CD8-positive, alpha-beta memory T cell (primary cell): Measurements from ENCODE around the gene ARVCF. TPM values are rescaled to one million over a fixed set of nuclear protein-coding genes. Genes with fewer than 3 reads are reported as not detected.

Source experiments
- CTCF ChIA-PET: fragments of 350-600 bp; sonication (Branson Sonifier 250); formaldehyde crosslinking; loops from one replicate; lab custom pipeline; 2021; ENCODE audit warnings: antibody characterized with exemption; lab: Charles Lee
- POLR2A ChIA-PET: fragments of 350-600 bp; sonication (Branson Sonifier 250); formaldehyde crosslinking; loops from one replicate; lab custom pipeline; 2021; ENCODE audit warnings: antibody characterized with exemption; lab: Charles Lee
- DNase-seq, 5 donors: peaks; one replicate each; pipeline versions ENCODE4 v3.0.0 to v3.0.0-alpha.2; 2020 to 2022; ENCODE audit warnings: mixed read lengths in 1 of 5
- H3K27ac ChIP-seq: one replicate; pipeline ENCODE4 v1.7.0; 2013; ENCODE audit warnings: low read depth, mild to moderate bottlenecking, low read length, moderate library complexity
- H3K27me3 ChIP-seq: 2 replicates; pipeline ENCODE4 v1.7.0; 2013; ENCODE audit warnings: low read length, mild to moderate bottlenecking; ENCODE audit not compliant: insufficient read depth, poor library complexity, severe bottlenecking
- H3K36me3 ChIP-seq: 2 replicates; pipeline ENCODE4 v1.7.0; 2013; ENCODE audit warnings: mild to moderate bottlenecking, low read length, moderate library complexity; ENCODE audit not compliant: insufficient read depth
- H3K4me1 ChIP-seq: 2 replicates; pipeline ENCODE4 v1.7.0; 2013; ENCODE audit warnings: mild to moderate bottlenecking, low read length, moderate library complexity; ENCODE audit not compliant: insufficient read depth
- H3K4me3 ChIP-seq: 2 replicates; pipeline ENCODE4 v1.7.0; 2013; ENCODE audit warnings: mild to moderate bottlenecking, low read length
- H3K9me3 ChIP-seq: 2 replicates; pipeline ENCODE4 v1.7.0; 2013; ENCODE audit warnings: mild to moderate bottlenecking, low read length
- H3K27ac Mint-ChIP-seq, 8 donors: one replicate each; pipeline ENCODE4 v1.8.0; 2020 to 2021; ENCODE audit warnings: mixed read lengths in 8 of 8, mild to moderate bottlenecking in 6 of 8, inconsistent platforms in 3 of 8, moderate library complexity in 3 of 8
- H3K27me3 Mint-ChIP-seq, 2 donors: one replicate each; pipeline ENCODE4 v1.8.0; 2020 to 2021; ENCODE audit warnings: mixed read lengths in 2 of 2, mild to moderate bottlenecking in 1 of 2, moderate library complexity in 1 of 2
- H3K36me3 Mint-ChIP-seq, 3 donors: one replicate each; pipeline ENCODE4 v1.8.0; 2020 to 2021; ENCODE audit warnings: mixed read lengths in 3 of 3, inconsistent platforms in 1 of 3, mild to moderate bottlenecking in 1 of 3
- H3K4me1 Mint-ChIP-seq, 3 donors: one replicate each; pipeline ENCODE4 v1.8.0; 2020 to 2021; ENCODE audit warnings: mixed read lengths in 3 of 3, inconsistent platforms in 1 of 3, mild to moderate bottlenecking in 1 of 3
- H3K4me3 Mint-ChIP-seq, 7 donors: one replicate each; pipeline ENCODE4 v1.8.0; 2020 to 2021; ENCODE audit warnings: mixed read lengths in 7 of 7, mild to moderate bottlenecking in 6 of 7, moderate library complexity in 4 of 7, inconsistent platforms in 2 of 7
- H3K9me3 Mint-ChIP-seq, 5 donors: one replicate each; pipeline ENCODE4 v1.8.0; 2020 to 2022; ENCODE audit warnings: mixed read lengths in 5 of 5, mild to moderate bottlenecking in 3 of 5, moderate library complexity in 2 of 5, inconsistent platforms in 1 of 5
- polyA plus RNA-seq: library from polyadenylated mRNA; unstranded; fragments of 300-500 nt; fragmentation: Illumina TruSeq; gene quantifications from one replicate; pipeline ENCODE4 v1.2.3, GENCODE V29; 2021
- total RNA-seq, 2 experiments: library from RNA; stranded (reverse); gene quantifications; one replicate each; pipeline ENCODE4 v1.2.3, GENCODE V29; 2021

The ARVCF gene
- total and polyA plus RNA-seq, 3 experiments from 2014 or later = 0.92 to 1.8 (median 1.4) TPM

DNA sequence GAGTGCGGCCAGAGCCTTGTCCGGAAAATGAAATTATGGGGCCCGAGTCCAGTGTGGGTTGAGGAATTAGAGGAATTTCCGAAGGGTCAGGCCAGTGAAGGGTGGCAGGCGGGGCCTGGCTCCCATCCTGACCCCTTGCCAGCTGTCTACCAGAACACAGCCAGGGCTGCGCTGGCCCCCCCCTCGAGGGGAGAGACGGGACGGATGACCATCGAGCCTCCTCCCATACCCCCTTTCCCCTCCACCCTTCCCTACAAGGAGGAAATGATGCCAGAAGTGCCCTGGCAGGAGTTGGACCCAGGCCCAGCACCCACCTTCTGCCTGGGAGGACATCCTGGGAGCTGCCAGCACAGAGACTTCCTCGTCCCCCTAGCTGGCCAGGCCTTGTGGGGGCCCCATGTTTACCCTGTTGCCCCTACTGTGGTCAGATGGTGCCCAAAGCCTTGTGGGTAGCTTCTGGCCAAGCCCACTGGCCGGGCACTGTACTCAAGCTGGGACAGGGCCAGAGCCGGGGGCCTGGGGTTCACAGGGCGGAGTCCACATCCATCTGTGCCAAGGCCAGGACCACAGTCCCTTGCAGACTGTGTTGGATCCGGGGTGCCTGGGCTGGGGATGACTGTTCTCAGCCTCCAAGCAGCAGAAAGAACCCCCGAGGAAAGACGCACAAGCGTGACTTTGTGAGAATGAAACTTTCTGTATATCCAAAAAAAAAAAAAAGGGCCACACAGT is 20.8 kb downstream of the ARVCF start:
- no peaks in the 10 kb centered on the region for H3K36me3 ChIP-seq
- H3K27ac ChIP-seq = no peak overlapping the region
- Mint-ChIP-seq H3K36me3 (no peaks in the 10 kb centered on the region), H3K27me3 (peaks cover under 1 to 7% of the 10 kb centered on the region in 2 donors), H3K4me1 (no peaks in the 10 kb centered on the region), H3K9me3 (no peaks in the 10 kb centered on the region), H3K4me3 (no peak overlapping the region), H3K27ac (no peak overlapping the region)
- POLR2A ChIA-PET = no interaction called here
- H3K27me3 ChIP-seq = no peaks in the 10 kb centered on the region
- CTCF ChIA-PET = no interaction called here
- no peak for DNase-seq
- no peaks in the 10 kb centered on the region for H3K9me3 ChIP-seq
- H3K4me3 ChIP-seq = no peak overlapping the region
- no peaks in the 10 kb centered on the region for H3K4me1 ChIP-seq

DNA sequence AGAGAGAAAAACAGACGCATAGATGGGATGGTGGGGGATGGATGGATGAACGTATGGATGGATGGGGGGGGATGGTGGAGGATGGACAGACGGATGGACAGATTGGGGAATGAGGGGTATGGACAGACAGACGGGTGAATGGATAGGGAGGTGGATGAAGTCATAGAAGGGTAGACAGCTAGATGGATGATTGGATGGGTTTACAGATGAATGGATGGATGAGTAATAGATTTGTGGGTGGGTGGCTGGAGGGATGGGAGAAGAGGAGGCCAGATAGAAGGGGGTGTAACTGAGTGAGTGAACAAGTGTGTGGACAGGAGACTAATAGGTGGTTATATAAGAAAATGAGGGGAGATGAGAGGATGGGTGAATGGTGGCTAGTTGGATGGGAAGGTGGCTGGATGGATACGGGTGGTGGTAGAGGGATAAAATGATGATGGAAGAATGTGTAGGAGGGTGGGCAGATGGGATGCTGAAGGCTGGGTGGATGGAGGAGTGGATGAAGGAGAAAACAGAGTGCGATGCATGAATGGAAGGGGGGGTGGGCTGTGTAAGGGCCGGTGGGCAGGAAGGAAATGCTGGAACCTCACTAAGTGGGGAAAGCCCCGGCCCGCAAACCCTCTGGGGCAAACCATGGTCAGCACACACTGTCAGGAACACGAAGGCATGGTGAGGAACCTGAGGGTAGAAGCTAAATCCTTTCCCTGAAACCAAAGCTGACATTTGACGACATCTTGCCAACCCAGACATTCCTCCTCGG is 21.6 kb downstream of the ARVCF start:
- POLR2A ChIA-PET = no interaction called here
- no peaks in the 10 kb centered on the region for H3K9me3 Mint-ChIP-seq
- no peak overlapping the region for H3K27ac Mint-ChIP-seq
- CTCF ChIA-PET = no interaction called here
- Histone ChIP-seq H3K27me3 (no peaks in the 10 kb centered on the region), H3K27ac (no peak overlapping the region), H3K9me3 (no peaks in the 10 kb centered on the region), H3K4me1 (no peaks in the 10 kb centered on the region), H3K4me3 (no peak overlapping the region), H3K36me3 (no peaks in the 10 kb centered on the region)
- H3K4me1 Mint-ChIP-seq = no peaks in the 10 kb centered on the region
- peaks cover 0 to 7% of the 10 kb centered on the region in 2 donors for H3K27me3 Mint-ChIP-seq
- no peak overlapping the region for H3K4me3 Mint-ChIP-seq
- DNase-seq = no peak
- no peaks in the 10 kb centered on the region for H3K36me3 Mint-ChIP-seq

DNA sequence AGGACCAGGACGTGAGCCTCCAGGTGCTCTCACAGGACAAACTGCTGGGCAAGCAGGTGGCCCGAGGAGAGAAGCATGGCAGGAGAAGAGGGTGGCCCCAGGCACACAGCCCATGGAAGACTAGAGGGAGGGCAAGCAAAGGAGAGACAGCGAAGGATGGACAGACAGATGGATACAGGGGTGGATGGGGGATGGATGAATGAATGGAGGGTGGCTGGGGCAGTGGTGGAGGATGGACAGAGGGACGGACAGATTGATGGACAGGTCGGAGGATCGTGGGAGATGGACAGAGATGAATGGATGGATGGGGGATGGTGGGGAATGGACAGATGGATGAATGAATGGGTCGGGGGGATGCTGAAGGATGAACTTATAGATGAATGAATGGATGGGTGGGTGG is 22.7 kb downstream of the ARVCF start:
- Mint-ChIP-seq H3K4me1 (no peaks in the 10 kb centered on the region), H3K27ac (no peak overlapping the region), H3K27me3 (peaks cover 0 to 7% of the 10 kb centered on the region in 2 donors), H3K4me3 (no peak overlapping the region), H3K36me3 (no peaks in the 10 kb centered on the region), H3K9me3 (no peaks in the 10 kb centered on the region)
- H3K27ac ChIP-seq = no peak overlapping the region
- peaks cover 10% of the 10 kb centered on the region for H3K4me1 ChIP-seq
- ChIA-PET CTCF (no interaction called here), POLR2A (no interaction called here)
- H3K4me3 ChIP-seq = no peak overlapping the region
- DNase-seq = no peak
- H3K27me3 ChIP-seq = no peaks in the 10 kb centered on the region
- H3K36me3 ChIP-seq = no peaks in the 10 kb centered on the region
- H3K9me3 ChIP-seq = no peaks in the 10 kb centered on the region

DNA sequence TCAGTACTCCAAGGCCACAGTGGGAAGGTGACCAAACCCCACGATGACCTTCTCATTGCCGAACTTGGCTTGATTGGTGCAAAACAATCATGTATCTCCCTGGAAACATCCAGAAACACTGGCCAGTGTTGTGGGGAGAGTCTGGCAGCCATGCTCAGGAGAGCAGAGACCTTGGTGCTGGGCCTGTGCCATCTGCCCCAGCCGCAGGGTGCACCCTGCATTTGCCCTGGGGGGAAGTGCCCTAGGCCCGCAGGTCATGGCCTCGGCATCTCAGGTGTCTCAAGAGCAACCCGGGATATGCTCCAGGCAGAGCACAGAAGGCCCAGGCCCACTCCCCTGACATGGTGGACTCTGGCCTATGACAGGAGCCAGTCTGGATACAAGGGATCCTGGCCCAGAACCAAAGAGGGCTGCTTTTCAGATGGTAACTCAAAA is 23.7 kb downstream of the ARVCF start:
- no peaks in the 10 kb centered on the region for H3K9me3 ChIP-seq
- H3K36me3 ChIP-seq = no peaks in the 10 kb centered on the region
- no peak overlapping the region for H3K27ac ChIP-seq
- peaks cover 14% of the 10 kb centered on the region for H3K4me1 ChIP-seq
- Mint-ChIP-seq H3K36me3 (no peaks in the 10 kb centered on the region), H3K4me3 (no peak overlapping the region), H3K4me1 (no peaks in the 10 kb centered on the region), H3K9me3 (no peaks in the 10 kb centered on the region), H3K27ac (no peak overlapping the region), H3K27me3 (peaks cover 0 to 7% of the 10 kb centered on the region in 2 donors)
- POLR2A ChIA-PET = no interaction called here
- no peaks in the 10 kb centered on the region for H3K27me3 ChIP-seq
- no peak for DNase-seq
- no peak overlapping the region for H3K4me3 ChIP-seq
- CTCF ChIA-PET = no interaction called here

DNA sequence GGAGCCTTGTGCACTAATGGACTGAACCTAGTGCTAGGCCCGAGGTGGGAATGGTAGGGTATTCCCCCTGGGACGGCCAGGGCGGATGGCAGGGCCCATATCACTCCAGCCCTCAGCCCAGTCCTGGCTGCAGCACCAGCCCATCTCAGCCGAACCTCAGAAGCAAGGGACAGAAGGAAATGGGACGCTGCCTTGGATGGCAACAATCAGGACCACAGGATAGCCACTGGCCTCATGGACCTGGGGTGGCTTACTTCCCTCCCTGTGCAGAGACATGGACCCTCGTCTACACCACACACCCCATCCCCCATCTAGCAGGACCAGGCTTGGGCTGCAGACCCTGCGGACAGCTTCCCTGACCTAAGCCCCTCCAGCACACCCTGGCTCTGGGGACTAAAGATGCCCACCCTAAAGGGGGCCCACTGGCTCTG is 24.1 kb downstream of the ARVCF start:
- no peak for DNase-seq
- Histone ChIP-seq H3K36me3 (no peaks in the 10 kb centered on the region), H3K27me3 (no peaks in the 10 kb centered on the region), H3K4me1 (peaks cover 17% of the 10 kb centered on the region), H3K9me3 (no peaks in the 10 kb centered on the region), H3K27ac (no peak overlapping the region), H3K4me3 (no peak overlapping the region)
- H3K4me1 Mint-ChIP-seq = peaks cover 0 to under 1% (median 0%) of the 10 kb centered on the region in 3 donors
- H3K9me3 Mint-ChIP-seq = no peaks in the 10 kb centered on the region
- ChIA-PET CTCF (no interaction called here), POLR2A (no interaction called here)
- H3K27ac Mint-ChIP-seq = no peak overlapping the region
- no peak overlapping the region for H3K4me3 Mint-ChIP-seq
- no peaks in the 10 kb centered on the region for H3K36me3 Mint-ChIP-seq
- peaks cover 0 to 7% of the 10 kb centered on the region in 2 donors for H3K27me3 Mint-ChIP-seq

DNA sequence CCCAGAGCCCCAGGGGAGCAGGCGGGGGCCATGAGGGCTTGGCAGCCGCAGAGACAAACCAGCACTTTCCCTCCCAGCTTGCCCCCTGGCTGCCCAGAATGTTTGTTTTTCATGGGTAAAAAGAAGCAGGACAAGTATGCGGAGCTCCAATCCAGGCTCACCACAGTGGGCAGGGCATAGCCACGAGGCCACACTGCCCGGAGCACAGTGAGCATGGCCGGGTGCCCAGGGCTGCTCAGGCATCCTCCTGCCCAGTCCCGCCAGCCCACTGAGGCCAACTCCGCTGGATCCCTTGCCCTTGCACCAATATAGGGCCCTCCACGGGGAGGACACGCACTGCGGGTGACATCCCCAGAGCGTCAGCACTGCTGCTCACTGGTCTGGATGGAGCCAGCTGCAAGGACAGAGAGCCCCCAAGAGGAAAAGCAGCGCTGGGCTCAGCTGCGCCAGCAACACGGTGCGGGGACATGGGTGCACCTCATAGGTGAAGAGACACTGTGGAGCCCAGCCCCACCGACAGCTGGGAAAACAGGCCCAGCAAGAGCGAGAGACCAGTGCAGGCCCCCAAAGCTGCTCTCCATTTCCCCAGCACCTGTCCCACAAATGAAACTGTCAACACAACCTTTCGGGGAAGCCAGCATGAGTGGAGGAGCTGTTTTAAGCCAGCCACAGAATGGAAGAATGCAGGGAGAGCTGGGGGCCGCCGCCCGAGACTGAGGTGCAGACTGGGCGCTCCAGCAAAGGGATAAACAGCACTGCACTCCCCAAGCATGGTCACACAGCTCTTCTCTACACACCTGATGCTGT is 24.8 kb downstream of the ARVCF start:
- Histone ChIP-seq H3K9me3 (no peaks in the 10 kb centered on the region), H3K27ac (no peak overlapping the region), H3K4me3 (no peak overlapping the region), H3K27me3 (no peaks in the 10 kb centered on the region), H3K4me1 (peaks cover 20% of the 10 kb centered on the region), H3K36me3 (no peaks in the 10 kb centered on the region)
- DNase-seq = no peak
- no peaks in the 10 kb centered on the region for H3K36me3 Mint-ChIP-seq
- H3K4me3 Mint-ChIP-seq = no peak overlapping the region
- POLR2A ChIA-PET = no interaction called here
- peaks cover 0 to 7% of the 10 kb centered on the region in 2 donors for H3K27me3 Mint-ChIP-seq
- CTCF ChIA-PET = no interaction called here
- H3K27ac Mint-ChIP-seq = no peak overlapping the region
- no peaks in the 10 kb centered on the region for H3K9me3 Mint-ChIP-seq
- peaks cover 0 to 3% (median 0%) of the 10 kb centered on the region in 3 donors for H3K4me1 Mint-ChIP-seq

DNA sequence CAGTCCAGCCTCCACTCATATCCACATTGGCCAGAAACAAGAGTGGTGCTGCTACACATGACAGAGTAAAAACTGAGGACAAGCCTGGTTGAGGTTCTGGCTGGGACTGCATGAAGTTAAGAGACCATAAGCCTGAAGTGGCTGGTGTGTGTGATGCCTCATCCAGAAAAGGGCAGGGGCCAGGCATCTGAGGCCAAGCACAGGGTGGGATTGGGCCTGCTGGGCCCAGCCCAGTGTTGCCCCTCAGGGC is 25.3 kb downstream of the ARVCF start:
- no peak overlapping the region for H3K4me3 Mint-ChIP-seq
- H3K36me3 ChIP-seq = no peaks in the 10 kb centered on the region
- peaks cover 0 to 5% of the 10 kb centered on the region in 2 donors for H3K27me3 Mint-ChIP-seq
- peaks cover 0 to 5% (median under 1%) of the 10 kb centered on the region in 3 donors for H3K4me1 Mint-ChIP-seq
- POLR2A ChIA-PET = no interaction called here
- H3K27me3 ChIP-seq = no peaks in the 10 kb centered on the region
- no peak overlapping the region for H3K27ac ChIP-seq
- H3K9me3 Mint-ChIP-seq = no peaks in the 10 kb centered on the region
- no peak overlapping the region for H3K27ac Mint-ChIP-seq
- CTCF ChIA-PET = no interaction called here
- peaks cover 23% of the 10 kb centered on the region for H3K4me1 ChIP-seq
- H3K36me3 Mint-ChIP-seq = no peaks in the 10 kb centered on the region
- H3K4me3 ChIP-seq = no peak overlapping the region
- H3K9me3 ChIP-seq = no peaks in the 10 kb centered on the region
- no peak for DNase-seq
